Stimulated activated naive CD8-positive, alpha-beta T cell treated with anti-CD3 and anti-CD28 coated beads, Interleukin-15, Interleukin-2, amounts not matched to agents 100 ng/mL and 50 ng/mL, for 24 hours (primary cell): ENCODE measurements around the gene DLX3.

Source experiments
- H3K27ac Mint-ChIP-seq: one replicate; pipeline ENCODE4 v1.8.0; 2021; ENCODE audit warnings: mild to moderate bottlenecking, mixed read lengths
- H3K27me3 Mint-ChIP-seq: one replicate; pipeline ENCODE4 v1.8.0; 2021; ENCODE audit warnings: mixed read lengths
- H3K36me3 Mint-ChIP-seq: one replicate; pipeline ENCODE4 v1.8.0; 2021; ENCODE audit warnings: low read depth, mixed read lengths
- H3K4me1 Mint-ChIP-seq: one replicate; pipeline ENCODE4 v1.8.0; 2021; ENCODE audit warnings: low read depth, mixed read lengths
- H3K4me3 Mint-ChIP-seq: one replicate; pipeline ENCODE4 v1.8.0; 2021; ENCODE audit warnings: mild to moderate bottlenecking, mixed read lengths
- H3K9me3 Mint-ChIP-seq: one replicate; pipeline ENCODE4 v1.8.0; 2021; ENCODE audit warnings: mixed read lengths

The DLX3 gene

DNA sequence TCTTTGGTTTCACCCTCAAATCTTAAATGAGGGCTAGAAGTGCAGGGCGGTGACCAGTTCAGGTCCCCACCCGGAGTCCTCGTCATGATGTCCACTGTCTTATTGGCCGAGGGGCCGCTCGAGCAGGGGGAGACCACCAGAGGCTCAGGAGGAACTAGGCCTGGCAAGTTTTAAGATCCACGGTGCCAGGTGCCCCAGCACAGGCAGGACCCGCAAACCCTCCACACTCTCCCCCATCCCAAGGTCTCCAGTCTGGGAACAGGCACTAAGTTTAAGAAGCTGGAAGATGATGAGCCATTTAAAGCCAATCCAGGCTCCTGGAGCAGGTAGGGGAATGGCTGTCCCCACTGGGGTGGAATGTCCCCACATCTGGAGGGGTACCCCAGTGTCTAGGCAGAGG lies 4.1 kb downstream of the DLX3 start:
- H3K4me1 Mint-ChIP-seq, result peaks cover 21% of the 10 kb centered on the region
- no peak overlapping the region for H3K27ac Mint-ChIP-seq
- no peaks in the 10 kb centered on the region for H3K9me3 Mint-ChIP-seq
- H3K36me3 Mint-ChIP-seq, result no peaks in the 10 kb centered on the region
- peaks cover 77% of the 10 kb centered on the region for H3K27me3 Mint-ChIP-seq
- H3K4me3 Mint-ChIP-seq, result no peak overlapping the region

DNA sequence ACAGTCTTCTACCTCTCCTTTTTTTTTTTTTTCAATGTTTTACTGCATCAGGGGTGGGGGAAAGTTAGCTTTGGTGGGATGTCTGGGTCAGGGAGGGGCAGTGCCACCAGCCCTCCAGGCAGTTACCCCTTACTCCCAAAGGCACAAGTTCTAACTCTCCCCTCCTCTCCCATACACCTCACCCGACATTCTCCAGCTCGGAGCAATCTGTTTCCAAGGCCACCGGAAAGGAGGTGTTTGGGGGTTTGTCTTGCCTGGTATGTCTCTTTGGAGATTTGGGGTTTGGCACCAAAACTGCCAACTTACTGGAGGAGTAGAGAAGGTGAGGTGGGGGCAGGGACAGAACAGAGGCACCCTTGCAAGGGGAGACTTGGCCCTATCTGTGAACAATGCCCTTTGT lies 4.7 kb downstream of the DLX3 start:
- Mint-ChIP-seq H3K27ac (no peak overlapping the region), H3K4me3 (no peak overlapping the region), H3K36me3 (no peaks in the 10 kb centered on the region), H3K4me1 (peaks cover 19% of the 10 kb centered on the region), H3K27me3 (peaks cover 72% of the 10 kb centered on the region), H3K9me3 (no peaks in the 10 kb centered on the region)

DNA sequence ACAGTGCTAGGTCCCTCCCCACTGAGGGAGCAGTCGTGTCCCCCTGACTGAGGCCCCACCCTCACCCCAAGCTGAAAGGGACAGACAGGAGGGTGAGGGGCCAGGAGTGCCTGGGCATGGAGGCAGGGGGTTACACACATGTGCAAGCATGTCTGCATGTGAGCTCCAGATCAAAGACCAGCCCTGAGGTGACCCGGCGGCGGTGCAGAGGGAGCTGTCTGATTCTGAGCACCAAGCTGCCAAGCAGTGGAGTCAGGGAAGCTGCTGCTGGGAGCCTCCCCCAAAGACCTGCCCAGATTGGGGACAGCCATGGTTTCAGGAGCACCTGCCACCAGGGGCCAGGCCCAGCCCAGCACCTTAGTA lies 5.5 kb downstream of the DLX3 start:
- H3K27ac Mint-ChIP-seq, result no peak overlapping the region
- H3K4me1 Mint-ChIP-seq, result peaks cover 12% of the 10 kb centered on the region

DNA sequence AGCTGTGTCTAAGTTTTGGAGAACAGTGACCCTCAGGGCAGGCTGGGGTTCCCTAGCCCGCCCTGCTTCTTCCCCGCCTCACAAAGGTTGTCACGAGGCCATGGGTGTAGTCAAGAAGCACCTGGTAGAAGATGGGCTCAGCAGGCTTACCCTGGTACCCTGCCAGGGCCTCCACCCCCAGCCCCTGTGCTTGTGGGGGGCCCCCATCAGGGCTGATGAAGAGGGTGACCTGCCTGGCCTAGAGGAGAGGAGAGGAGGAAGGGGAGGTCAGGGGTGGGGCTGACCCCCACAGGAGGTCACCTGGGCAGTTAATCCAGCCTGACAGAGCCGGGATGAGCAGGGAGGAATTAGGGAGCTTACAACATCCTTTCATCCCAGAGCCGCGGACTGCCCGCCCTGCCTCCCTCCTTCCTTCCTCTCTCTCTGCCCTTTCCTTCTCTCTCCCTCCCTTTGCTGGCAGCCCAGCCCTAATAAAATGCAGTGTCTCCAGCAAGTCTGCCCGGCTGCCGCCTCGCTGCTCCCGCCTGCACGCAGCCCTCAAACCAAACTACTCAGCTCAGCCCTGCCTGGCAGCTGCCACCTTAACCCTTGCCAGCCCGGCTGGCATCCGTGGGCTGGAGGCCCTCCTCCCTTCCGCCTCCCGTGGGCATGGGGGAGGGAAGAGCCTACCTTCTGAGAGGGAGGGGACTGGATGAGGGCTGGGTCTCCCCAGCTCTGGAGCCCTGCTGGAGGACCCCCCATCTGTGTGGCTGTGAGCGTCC lies 7.2 kb downstream of the DLX3 start:
- Mint-ChIP-seq H3K36me3 (no peaks in the 10 kb centered on the region), H3K4me1 (peaks cover 2% of the 10 kb centered on the region), H3K9me3 (no peaks in the 10 kb centered on the region), H3K27ac (no peak overlapping the region), H3K27me3 (peaks cover 59% of the 10 kb centered on the region), H3K4me3 (no peak overlapping the region)

More for the DNA sequence above, 5.5 kb downstream of the DLX3 start:
- Mint-ChIP-seq H3K36me3 (no peaks in the 10 kb centered on the region), H3K4me3 (no peak overlapping the region), H3K9me3 (no peaks in the 10 kb centered on the region), H3K27me3 (peaks cover 64% of the 10 kb centered on the region)

DNA sequence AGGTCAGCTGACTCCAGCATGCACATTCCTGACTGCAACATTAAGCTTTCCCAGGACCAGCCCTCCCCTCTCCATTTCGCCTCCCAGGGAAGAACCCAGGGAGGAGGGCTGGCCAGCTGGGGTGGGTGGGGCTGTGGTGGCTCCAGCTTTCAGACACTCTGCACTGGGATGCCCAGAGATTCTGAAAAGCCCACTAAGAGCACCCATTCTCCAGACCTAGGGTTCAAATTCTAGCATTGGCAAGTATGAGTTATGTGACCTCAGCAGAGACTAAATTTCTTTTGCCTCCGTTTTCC lies 7.8 kb downstream of the DLX3 start:
- Mint-ChIP-seq H3K9me3 (no peaks in the 10 kb centered on the region), H3K4me3 (no peak overlapping the region), H3K36me3 (no peaks in the 10 kb centered on the region), H3K27me3 (peaks cover 55% of the 10 kb centered on the region), H3K4me1 (no peaks in the 10 kb centered on the region), H3K27ac (no peak overlapping the region)

DNA sequence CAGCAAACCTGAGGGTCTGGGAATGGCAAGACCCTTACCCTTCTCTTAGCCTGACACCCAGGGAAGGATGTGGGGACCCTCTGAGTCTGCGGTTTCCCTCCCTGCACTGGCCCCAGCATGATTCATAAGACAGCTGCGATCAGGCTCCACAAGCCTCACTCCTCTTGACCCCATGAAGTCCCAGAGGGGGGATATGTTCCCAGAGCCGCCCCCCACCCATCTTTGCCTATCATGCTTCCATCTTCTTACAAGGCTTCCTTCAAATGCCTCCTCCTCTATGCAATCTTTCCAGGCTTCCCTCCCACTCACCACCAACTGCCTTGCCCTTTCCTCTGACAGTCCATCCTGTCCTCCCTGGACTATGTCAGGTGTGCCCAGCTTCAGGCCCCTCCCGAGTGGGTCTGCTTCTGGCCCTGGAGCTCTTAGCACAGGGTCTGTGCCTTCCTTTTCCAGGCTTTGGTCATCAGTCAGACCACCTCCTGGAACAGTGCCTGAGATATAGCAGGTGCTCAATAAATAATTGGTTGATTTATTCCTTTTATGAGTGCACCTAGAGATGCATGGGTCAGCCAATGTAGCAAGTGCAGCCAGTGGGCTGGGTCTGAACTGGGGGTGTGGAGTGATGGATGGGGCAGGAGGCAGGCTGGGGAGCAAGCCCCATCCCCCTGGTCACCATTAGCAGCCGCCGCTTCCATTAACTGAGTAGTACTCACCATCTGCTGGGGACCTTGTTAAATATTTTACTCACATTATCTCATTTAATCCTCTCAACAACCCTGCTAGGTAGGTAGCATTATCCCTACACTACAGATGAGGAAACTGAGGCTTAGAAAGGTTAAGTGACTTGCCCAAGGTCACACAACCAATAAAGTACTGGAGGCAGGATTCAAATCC lies 8.4 kb downstream of the DLX3 start:
- H3K27ac Mint-ChIP-seq, result no peak overlapping the region
- H3K27me3 Mint-ChIP-seq, result peaks cover 55% of the 10 kb centered on the region
- no peaks in the 10 kb centered on the region for H3K36me3 Mint-ChIP-seq

DNA sequence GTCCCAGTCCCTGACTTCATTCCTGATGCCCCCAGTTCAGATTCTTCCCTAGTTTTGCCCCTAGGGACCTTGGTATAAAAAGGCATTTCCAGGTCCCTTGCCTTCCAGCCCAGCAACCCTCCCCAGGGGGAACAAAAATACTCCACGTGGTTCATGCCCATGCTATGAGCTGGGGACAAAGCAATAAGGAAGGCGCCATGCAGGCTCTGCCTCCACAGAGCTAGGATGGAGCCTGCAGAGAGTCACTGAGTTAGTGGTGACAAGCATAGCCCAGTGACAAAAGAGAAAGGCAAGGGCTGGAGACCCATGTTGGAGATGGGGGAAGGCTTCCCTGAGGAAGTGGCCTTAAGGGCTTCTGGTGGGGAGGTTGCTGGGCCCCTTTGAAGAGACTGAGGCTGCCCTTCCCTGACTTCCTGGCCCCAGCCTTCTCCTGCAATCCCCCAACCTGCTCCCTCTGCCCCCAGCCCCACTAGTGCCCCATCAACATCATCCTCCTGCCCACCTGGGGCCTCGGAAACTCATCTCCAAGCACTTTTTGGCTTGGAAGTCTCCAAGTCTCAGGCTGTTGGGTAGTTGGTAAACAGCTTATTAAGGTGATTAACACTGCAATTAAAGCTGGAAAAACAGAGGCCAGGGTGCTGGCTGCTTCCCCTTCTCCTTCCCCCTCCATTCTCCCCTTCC lies 9.6 kb downstream of the DLX3 start:
- H3K27ac Mint-ChIP-seq, result no peak overlapping the region
- peaks cover 54% of the 10 kb centered on the region for H3K27me3 Mint-ChIP-seq
- H3K4me3 Mint-ChIP-seq, result no peak overlapping the region
- H3K36me3 Mint-ChIP-seq, result no peaks in the 10 kb centered on the region
- H3K4me1 Mint-ChIP-seq, result no peaks in the 10 kb centered on the region
- no peaks in the 10 kb centered on the region for H3K9me3 Mint-ChIP-seq

More for the DNA sequence above, 8.4 kb downstream of the DLX3 start:
- Mint-ChIP-seq H3K4me3 (no peak overlapping the region), H3K4me1 (no peaks in the 10 kb centered on the region), H3K9me3 (no peaks in the 10 kb centered on the region)

DNA sequence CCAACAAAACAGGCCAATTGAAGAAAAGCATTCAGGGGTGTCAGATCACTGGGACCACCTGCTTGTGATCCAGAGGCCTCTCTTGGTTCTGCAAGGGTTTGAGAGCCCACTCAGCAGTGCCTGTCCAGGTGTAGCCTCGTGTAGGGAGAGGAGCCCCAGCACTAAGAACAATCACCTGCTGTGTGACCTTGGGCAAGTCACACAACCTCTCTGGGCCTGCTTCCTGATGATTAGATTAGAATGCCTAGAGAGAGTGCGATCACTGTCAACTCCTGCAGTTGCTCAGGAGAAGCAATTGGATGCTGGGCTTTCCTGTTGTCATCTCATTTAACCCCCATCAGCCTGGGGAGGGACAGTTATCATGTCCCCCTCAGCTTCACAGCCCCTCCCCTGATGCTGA lies 10.2 kb downstream of the DLX3 start:
- Mint-ChIP-seq H3K9me3 (no peaks in the 10 kb centered on the region), H3K36me3 (no peaks in the 10 kb centered on the region), H3K4me3 (no peak overlapping the region), H3K27me3 (peaks cover 47% of the 10 kb centered on the region), H3K4me1 (no peaks in the 10 kb centered on the region), H3K27ac (no peak overlapping the region)

DNA sequence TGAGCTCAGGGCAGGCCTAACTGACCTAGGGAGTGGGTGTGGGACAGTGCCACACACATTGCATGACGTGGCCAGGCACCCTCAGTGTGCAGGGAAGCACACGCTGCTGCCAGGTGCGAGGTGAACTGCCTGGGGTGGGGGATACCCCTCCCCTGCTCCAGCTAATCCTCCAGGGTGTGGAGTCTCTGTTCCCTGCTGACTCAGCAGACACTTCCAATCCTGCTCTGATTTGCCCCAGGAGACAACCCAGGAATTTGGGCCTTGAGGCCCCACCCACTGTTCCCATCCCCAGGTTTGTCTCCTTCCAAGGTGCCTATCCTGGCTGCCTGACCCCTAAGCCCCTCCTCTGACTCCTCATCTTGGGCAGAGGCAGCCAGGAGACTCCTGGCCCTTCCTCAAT lies 10.7 kb downstream of the DLX3 start:
- no peaks in the 10 kb centered on the region for H3K9me3 Mint-ChIP-seq
- H3K36me3 Mint-ChIP-seq, result no peaks in the 10 kb centered on the region
- no peak overlapping the region for H3K4me3 Mint-ChIP-seq
- H3K27me3 Mint-ChIP-seq, result peaks cover 48% of the 10 kb centered on the region
- no peaks in the 10 kb centered on the region for H3K4me1 Mint-ChIP-seq
- no peak overlapping the region for H3K27ac Mint-ChIP-seq

DNA sequence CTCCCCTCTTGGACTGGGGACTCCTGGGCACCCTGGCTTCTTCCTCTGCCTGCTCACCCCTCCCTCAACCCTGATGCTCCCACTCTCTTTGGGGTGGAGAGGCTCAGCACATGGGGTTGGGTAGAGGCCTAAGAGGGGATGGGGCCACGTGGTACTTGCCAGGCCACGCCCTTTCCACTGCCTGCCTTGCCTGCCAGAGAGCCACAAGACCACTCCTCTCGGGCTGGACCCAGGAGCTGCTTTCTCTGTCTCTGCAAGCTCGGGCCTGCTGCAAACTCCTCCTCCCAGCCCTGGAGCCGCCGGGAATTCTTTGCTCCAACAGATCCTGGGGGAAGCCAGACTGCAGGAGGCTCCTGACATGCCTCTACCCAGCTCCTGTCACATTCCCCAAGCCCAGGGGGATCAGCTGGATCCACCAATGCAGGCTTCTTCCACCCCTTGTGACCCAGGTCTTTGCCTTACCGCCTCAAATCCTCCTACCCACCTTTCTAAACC lies 14.3 kb downstream of the DLX3 start:
- Mint-ChIP-seq H3K4me3 (no peak overlapping the region), H3K36me3 (no peaks in the 10 kb centered on the region), H3K27me3 (peaks cover 36% of the 10 kb centered on the region), H3K4me1 (no peaks in the 10 kb centered on the region), H3K27ac (no peak overlapping the region), H3K9me3 (no peaks in the 10 kb centered on the region)

DNA sequence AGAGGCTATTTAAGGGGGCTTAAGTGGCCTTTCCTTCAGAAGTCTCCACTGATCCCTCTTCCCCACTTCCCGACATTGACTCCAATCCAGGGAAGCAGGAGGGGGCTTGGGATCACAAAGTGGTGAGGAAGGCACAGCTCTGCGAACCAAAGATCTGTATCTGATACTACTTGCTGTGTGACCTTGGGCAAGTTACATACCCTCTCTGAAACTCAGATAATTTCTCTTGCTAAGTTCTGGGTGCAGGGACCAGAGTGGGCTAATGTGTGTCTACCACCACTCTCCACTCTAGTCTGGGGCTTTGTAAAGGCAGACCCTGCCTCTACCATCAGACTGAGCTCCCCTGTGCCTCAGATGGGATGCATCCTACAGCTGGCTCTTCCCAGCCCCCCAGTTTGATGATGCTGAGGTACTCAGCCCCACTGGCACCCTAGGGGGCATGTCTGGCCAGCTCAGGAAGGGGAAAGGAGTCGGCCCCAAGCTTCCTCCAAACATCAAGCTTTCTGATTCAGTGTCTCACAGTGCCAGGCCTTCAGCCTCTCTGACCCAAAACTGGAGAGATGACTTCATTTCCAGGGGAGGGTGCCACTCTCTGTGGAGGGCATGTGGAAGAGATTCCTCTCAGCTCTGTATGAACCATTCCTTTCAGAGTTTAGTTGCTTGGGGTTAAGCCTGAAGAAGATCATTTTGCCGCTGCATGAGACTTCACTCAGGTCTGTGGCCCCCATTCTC lies 15.1 kb downstream of the DLX3 start:
- no peaks in the 10 kb centered on the region for H3K36me3 Mint-ChIP-seq
- no peak overlapping the region for H3K4me3 Mint-ChIP-seq
- no peaks in the 10 kb centered on the region for H3K9me3 Mint-ChIP-seq
- no peaks in the 10 kb centered on the region for H3K4me1 Mint-ChIP-seq
- H3K27ac Mint-ChIP-seq, result no peak overlapping the region
- peaks cover 38% of the 10 kb centered on the region for H3K27me3 Mint-ChIP-seq

DNA sequence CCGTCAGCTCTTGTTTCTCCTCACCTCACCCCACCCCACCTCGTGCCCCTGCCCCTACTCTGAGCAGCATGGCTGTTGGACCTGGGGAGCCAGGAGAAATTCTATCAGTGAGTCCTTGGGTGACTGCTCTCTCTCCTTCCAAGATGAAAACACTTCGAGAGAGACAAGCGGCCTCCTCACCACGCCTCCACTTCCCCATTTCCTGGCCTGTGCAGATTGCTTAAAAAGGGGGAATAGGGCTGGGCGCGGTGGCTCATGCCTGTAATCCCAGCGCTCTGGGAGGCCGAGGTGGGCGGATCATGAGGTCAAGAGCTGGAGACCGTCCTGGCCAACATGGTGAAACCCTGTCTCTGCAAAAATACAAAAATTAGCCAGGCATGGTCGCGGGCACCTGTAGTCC lies 16.5 kb downstream of the DLX3 start:
- H3K36me3 Mint-ChIP-seq, result no peaks in the 10 kb centered on the region
- no peak overlapping the region for H3K27ac Mint-ChIP-seq
- H3K9me3 Mint-ChIP-seq, result no peaks in the 10 kb centered on the region
- H3K4me1 Mint-ChIP-seq, result no peaks in the 10 kb centered on the region
- H3K4me3 Mint-ChIP-seq, result no peak overlapping the region
- peaks cover 52% of the 10 kb centered on the region for H3K27me3 Mint-ChIP-seq

DNA sequence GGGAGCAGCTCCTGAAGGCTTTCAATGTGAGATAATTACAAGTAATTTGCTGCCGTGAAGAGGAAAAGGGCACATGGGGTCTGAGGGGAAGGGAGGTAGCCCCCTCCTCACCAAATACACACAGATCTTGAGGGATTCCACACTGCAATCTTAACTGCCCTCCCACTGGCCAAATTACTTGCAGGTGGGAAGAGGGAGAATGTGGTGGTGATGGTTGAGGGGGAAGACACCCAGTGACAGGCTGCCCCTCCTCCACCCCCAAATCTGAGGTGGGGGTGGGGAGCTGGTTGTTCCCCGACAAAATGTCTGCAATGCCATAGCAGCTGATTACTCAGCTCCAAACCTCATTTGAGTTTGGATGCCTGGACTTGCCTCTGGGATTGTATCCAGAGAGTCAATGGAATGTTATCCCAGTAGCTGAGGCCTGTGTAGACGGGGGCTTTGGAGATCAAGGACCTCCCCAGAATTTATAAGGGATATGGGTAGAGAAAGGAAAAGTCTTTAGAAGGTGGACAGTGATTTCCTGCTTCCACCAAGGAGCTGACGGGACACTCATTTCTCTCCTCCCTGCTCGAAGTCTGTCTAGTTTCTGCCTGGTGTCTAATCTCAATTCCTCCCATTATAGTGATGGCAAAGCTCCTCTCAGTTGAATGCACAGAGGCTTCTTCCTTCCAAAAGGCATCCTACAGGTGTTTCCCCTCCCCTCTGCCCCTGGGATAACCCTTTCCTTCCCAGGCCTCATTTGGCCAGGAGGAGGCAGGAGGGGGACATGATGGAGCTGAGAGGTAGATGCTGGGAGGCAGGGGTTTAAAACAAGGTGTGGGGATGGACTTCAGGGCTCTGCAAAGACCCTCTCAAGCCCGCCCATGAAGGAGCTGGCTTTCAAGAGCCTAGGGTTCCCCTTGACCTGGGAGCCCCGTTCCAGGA lies 17.3 kb downstream of the DLX3 start:
- Mint-ChIP-seq H3K4me3 (no peak overlapping the region), H3K9me3 (no peaks in the 10 kb centered on the region), H3K27me3 (peaks cover 53% of the 10 kb centered on the region), H3K27ac (no peak overlapping the region), H3K36me3 (no peaks in the 10 kb centered on the region), H3K4me1 (no peaks in the 10 kb centered on the region)

DNA sequence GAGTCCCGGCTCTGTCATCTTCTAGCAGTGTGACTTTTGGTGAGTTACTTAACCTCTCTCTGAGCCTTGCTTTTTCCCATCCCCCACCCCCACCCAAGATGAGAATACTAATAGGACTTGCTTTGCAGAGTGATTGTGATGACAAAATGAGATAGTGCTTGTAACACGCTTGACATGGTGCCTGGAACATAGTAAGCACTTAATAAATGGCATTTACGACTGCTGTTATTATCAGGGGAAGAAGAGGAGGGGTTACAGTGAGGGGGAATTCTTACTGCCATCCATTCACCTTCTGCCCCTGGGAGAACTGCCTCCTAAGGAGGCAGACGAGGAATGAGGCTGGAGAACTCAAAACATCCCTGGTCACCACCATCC lies 18.2 kb downstream of the DLX3 start:
- Mint-ChIP-seq H3K27me3 (peaks cover 56% of the 10 kb centered on the region), H3K4me3 (no peak overlapping the region), H3K27ac (no peak overlapping the region), H3K4me1 (peaks cover 1% of the 10 kb centered on the region), H3K36me3 (no peaks in the 10 kb centered on the region), H3K9me3 (no peaks in the 10 kb centered on the region)
